Left lung (tissue), 10 donors: ENCODE data around the gene KCNJ8. TPM values are rescaled to one million over a fixed set of nuclear protein-coding genes. Genes with fewer than 3 reads are reported as not detected.
A peak's percentile ranks its signal among the peaks of the same experiment; 100 is the strongest.

ENCODE experiments used
- ATAC-seq: fragments of 200-7000 bp; cut with Tn5 transposase; one replicate; pipeline ENCODE4 v1.9.1; 2020; ENCODE audit warnings: moderate library complexity
- DNase-seq, 4 donors: peaks; one replicate each; pipeline ENCODE4 v3.0.0-alpha.2; 2013 to 2020
- H3K27ac ChIP-seq, 2 donors: fragments of 200-600 bp; sonication (generic) in 1 of 2; one replicate each; pipeline versions ENCODE4 v1.5.0 to v1.8.0; 2020 to 2021
- H3K27me3 ChIP-seq, 2 donors: fragments of 200-600 bp; sonication (generic) in 1 of 2; one replicate each; pipeline versions ENCODE4 v1.5.0 to v1.8.0; 2020 to 2021
- H3K36me3 ChIP-seq, 2 donors: fragments of 200-600 bp; sonication (generic) in 1 of 2; one replicate each; pipeline versions ENCODE4 v1.5.0 to v1.8.0; 2020 to 2021
- H3K4me1 ChIP-seq, 2 donors: fragments of 200-600 bp; one replicate each; pipeline ENCODE4 v1.8.0; 2021
- H3K4me3 ChIP-seq, 2 donors: fragments of 200-600 bp; sonication (generic) in 1 of 2; one replicate each; pipeline versions ENCODE4 v1.5.0 to v1.8.0; 2020 to 2021; ENCODE audit warnings: mild to moderate bottlenecking in 1 of 2
- H3K9me3 ChIP-seq, 2 donors: fragments of 200-600 bp; sonication (generic) in 1 of 2; one replicate each; pipeline versions ENCODE4 v1.5.0 to v1.8.0; 2020 to 2021
- intact Hi-C, 2 donors: fragments of 100-400 bp; cut with DNase I; formaldehyde crosslinking; loops; one replicate each; pipeline versions ENCODE4 v1.11.2 to v1.14.2; 2022
- polyA plus RNA-seq, 6 donors: library from polyadenylated mRNA; unstranded; fragments of 120-200 nt; gene quantifications; one replicate each; pipeline ENCODE4 v1.2.1, GENCODE V29; 2013; ENCODE audit not compliant: insufficient read length in 6 of 6
- total RNA-seq, 2 donors: library from RNA; stranded (reverse); fragmentation: NEBNext Ultra II Directional; extraction: Animal tissue kit (Norgen Biotek cat#: 25700); gene quantifications; one replicate each; pipeline ENCODE4 v1.2.1, GENCODE V29; 2021
- TF ChIP-seq, protein P1 (sequence below), 2 donors: fragments of 200-600 bp; sonication (generic) in 1 of 2; IDR thresholded peaks; one replicate each; pipeline versions ENCODE4 v1.5.0 to v1.8.0; 2021; ENCODE audit warnings: antibody characterized with exemption in 2 of 2
- donor health status: DM: no; HTN: yes; CAD: no.
- donor health status: DM: no; HTN: no; CAD: no.

KCNJ8 gene
- total and polyA plus RNA-seq, 8 donors: 14.3 to 25.5 (median 21.3) TPM

- intact Hi-C loops: no loop called here
- Histone ChIP-seq H3K4me1 (no peaks in the 10 kb centered on the region), H3K27ac (peak overlapping the region in 1 of 2 donors; percentile 3), H3K4me3 (no peak overlapping the region), H3K9me3 (no peaks in the 10 kb centered on the region), H3K27me3 (no peaks in the 10 kb centered on the region), H3K36me3 (no peaks in the 10 kb centered on the region)
- peak in 1 of 4 donors; percentile 33 for DNase-seq
- TF ChIP-seq, protein P1, sequence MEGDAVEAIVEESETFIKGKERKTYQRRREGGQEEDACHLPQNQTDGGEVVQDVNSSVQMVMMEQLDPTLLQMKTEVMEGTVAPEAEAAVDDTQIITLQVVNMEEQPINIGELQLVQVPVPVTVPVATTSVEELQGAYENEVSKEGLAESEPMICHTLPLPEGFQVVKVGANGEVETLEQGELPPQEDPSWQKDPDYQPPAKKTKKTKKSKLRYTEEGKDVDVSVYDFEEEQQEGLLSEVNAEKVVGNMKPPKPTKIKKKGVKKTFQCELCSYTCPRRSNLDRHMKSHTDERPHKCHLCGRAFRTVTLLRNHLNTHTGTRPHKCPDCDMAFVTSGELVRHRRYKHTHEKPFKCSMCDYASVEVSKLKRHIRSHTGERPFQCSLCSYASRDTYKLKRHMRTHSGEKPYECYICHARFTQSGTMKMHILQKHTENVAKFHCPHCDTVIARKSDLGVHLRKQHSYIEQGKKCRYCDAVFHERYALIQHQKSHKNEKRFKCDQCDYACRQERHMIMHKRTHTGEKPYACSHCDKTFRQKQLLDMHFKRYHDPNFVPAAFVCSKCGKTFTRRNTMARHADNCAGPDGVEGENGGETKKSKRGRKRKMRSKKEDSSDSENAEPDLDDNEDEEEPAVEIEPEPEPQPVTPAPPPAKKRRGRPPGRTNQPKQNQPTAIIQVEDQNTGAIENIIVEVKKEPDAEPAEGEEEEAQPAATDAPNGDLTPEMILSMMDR (IDR thresholded peaks at IDR 0.05): no peak
- peak; percentile 21 for ATAC-seq
These were observed 44.1 kb upstream of the KCNJ8 start for GRCh38 chr12:21818627-21819026.

DNA sequence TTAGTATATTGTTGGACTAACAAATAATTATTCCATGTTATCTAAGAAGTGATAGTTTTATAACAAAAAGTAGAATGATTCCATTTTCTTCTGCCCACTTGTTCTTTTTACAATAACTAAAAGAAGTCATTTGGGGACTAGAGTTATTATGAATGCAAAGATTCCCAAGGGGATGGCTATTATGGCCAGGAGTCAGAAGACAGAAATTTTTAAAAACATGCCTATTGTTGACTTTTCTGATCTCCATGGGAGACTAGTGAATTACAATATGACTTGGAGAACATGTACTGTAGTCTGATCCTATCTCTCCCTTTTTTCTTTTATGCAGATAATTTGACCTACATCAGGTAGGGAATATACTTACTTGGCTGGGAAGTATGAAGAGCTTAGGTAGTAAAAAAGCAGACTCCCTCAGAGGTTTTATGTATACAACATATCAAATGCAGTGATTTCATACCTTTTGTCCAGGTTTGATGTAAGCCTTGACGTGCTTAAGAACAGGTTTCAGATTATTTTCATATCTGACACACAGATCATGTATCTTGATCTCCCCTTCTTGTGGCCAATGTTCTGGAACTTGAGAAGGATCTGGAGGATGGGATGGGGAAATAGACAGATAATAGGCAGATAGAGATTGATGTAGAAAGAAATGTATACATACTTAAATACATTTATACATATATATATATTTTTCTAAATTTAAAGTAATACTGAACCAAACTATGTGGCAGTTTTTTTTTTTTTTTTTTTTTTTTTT, 41.0 kb upstream of the KCNJ8 start:
- H3K36me3 ChIP-seq: no peaks in the 10 kb centered on the region
- H3K27me3 ChIP-seq: no peaks in the 10 kb centered on the region
- ATAC-seq (no peak), DNase-seq (no peak)
- H3K4me3 ChIP-seq: no peak overlapping the region
- TF ChIP-seq, protein P1 (IDR thresholded peaks at IDR 0.05): no peak
- intact Hi-C loops: no loop called here
- no peaks in the 10 kb centered on the region for H3K4me1 ChIP-seq
- peaks cover 0 to under 1% of the 10 kb centered on the region in 2 donors for H3K9me3 ChIP-seq
- H3K27ac ChIP-seq: no peak overlapping the region

DNA sequence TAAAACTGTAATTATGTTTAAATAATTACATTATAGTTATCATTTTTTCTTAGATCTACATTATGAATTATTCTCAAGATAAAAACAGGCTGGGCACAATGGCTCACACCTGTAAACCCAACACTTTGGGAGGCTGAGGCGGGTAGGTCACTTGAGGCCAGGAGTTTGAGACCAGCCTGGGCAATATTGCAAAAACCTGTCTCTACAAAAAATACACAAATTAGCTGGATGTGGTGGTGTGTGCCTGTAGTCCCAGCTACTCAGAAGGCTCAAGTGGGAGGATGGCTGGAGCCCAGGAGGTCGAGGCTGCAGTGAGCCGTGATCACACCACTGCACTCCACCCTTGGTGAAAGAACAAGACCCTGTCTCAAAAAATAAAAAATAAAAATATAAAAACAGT, 40.3 kb upstream of the KCNJ8 start:
- no peaks in the 10 kb centered on the region for H3K27me3 ChIP-seq
- DNase-seq: no peak
- peaks cover 0 to 7% of the 10 kb centered on the region in 2 donors for H3K9me3 ChIP-seq
- ATAC-seq: no peak
- H3K36me3 ChIP-seq: no peaks in the 10 kb centered on the region
- no peak overlapping the region for H3K4me3 ChIP-seq
- TF ChIP-seq, protein P1 (IDR thresholded peaks at IDR 0.05): no peak
- no peak overlapping the region for H3K27ac ChIP-seq
- intact Hi-C loops: no loop called here
- no peaks in the 10 kb centered on the region for H3K4me1 ChIP-seq

GRCh38 chr12:21814327-21814726, 39.8 kb upstream of the KCNJ8 start:
- TF ChIP-seq, protein P1 (IDR thresholded peaks at IDR 0.05): no peak
- Histone ChIP-seq H3K36me3 (no peaks in the 10 kb centered on the region), H3K4me3 (no peak overlapping the region), H3K27me3 (no peaks in the 10 kb centered on the region), H3K4me1 (no peaks in the 10 kb centered on the region), H3K9me3 (peaks cover 0 to 7% of the 10 kb centered on the region in 2 donors), H3K27ac (no peak overlapping the region)
- DNase-seq (no peak), ATAC-seq (no peak)
- intact Hi-C loops: no loop called here

DNA sequence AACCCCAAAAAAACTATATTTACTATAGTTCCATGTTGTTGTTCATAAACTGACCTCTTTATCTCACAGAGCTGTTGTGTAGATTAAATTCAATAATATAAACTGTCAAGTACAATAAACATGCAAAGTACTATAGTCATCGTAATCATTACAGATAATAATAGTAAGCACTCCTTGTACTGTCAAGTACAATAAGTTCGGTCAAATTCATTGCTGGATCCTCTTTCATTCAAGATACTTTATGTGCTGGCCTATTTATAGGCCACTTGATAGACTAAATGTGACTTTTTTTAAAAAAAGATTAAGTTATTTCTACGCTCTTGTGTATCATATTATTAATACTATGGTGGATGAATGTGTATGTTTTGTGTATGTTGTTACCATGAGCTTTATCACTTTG, 39.2 kb upstream of the KCNJ8 start:
- DNase-seq (no peak), ATAC-seq (no peak)
- Histone ChIP-seq H3K27ac (no peak overlapping the region), H3K27me3 (no peaks in the 10 kb centered on the region), H3K4me1 (no peaks in the 10 kb centered on the region), H3K36me3 (no peaks in the 10 kb centered on the region), H3K9me3 (peaks cover 0 to 7% of the 10 kb centered on the region in 2 donors), H3K4me3 (no peak overlapping the region)
- TF ChIP-seq, protein P1 (IDR thresholded peaks at IDR 0.05): no peak
- intact Hi-C loops: no loop called here
